GM12874 (cell line): ENCODE data around the gene ATP13A5.

ENCODE experiments used
- CTCF ChIP-seq: IDR thresholded peaks from 2 replicates; pipeline ENCODE4 v1.5.1; 2011; ENCODE audit warnings: low read depth, mild to moderate bottlenecking, control low read depth, low read length, moderate library complexity; ENCODE audit not compliant: insufficient read depth

The ATP13A5 gene

GRCh38 chr3:193346259-193346658, 32.3 kb downstream of the ATP13A5 start:
- no peak for TF ChIP-seq CTCF

GRCh38 chr3:193345431-193345830, 33.1 kb downstream of the ATP13A5 start:
- TF ChIP-seq CTCF: no peak

GRCh38 chr3:193344486-193344885, 34.1 kb downstream of the ATP13A5 start:
- TF ChIP-seq CTCF: no peak

GRCh38 chr3:193343726-193344222, 34.8 kb downstream of the ATP13A5 start:
- TF ChIP-seq CTCF: no peak

- TF ChIP-seq CTCF: no peak
Measured at GRCh38 chr3:193342551-193342950, 36.0 kb downstream of the ATP13A5 start.

GRCh38 chr3:193335031-193335430, 43.5 kb downstream of the ATP13A5 start:
- no peak for TF ChIP-seq CTCF

GRCh38 chr3:193333229-193333628, 45.3 kb downstream of the ATP13A5 start:
- TF ChIP-seq CTCF: no peak
